Fibroblast of lung (primary cell): ENCODE results near the gene RNASE13.

Source experiments
- EZH2 ChIP-seq: IDR thresholded peaks from 2 replicates; pipeline ENCODE4 v1.5.1; 2012; ENCODE audit warnings: low read length, control low read depth, mild to moderate bottlenecking; ENCODE audit errors: missing control alignments
- TF ChIP-seq, protein P1 (sequence below), 2 donors: IDR thresholded peaks in 1 of 2; conservative IDR thresholded peaks in 1 of 2; 1 replicate in 1 of 2; 2 replicates in 1 of 2; pipeline ENCODE4 v1.5.1; 2011 to 2012; ENCODE audit warnings: low read length in 2 of 2, control low read depth in 1 of 2, inconsistent platforms in 1 of 2, low read depth in 1 of 2, mild to moderate bottlenecking in 1 of 2

DNA sequence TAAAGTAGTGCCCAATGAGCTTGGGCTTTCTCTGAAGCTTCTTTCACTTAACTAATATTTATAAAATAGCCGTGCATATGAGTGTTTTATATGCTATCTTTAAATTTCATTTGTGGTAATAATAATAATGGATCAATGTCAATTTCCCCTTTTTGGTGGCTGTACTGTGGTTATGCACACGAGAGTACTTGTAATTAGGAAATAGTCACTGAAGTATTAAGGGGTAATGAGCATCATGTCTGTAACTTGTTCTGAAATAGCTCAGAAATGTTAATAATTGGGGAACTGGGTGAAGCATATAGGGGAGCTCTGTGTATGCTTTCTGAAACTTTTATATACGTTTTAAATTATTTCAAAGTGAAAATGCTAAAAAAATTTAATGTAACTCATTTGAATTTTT lies 16.0 kb upstream of the RNASE13 start:
- TF ChIP-seq, protein P1, sequence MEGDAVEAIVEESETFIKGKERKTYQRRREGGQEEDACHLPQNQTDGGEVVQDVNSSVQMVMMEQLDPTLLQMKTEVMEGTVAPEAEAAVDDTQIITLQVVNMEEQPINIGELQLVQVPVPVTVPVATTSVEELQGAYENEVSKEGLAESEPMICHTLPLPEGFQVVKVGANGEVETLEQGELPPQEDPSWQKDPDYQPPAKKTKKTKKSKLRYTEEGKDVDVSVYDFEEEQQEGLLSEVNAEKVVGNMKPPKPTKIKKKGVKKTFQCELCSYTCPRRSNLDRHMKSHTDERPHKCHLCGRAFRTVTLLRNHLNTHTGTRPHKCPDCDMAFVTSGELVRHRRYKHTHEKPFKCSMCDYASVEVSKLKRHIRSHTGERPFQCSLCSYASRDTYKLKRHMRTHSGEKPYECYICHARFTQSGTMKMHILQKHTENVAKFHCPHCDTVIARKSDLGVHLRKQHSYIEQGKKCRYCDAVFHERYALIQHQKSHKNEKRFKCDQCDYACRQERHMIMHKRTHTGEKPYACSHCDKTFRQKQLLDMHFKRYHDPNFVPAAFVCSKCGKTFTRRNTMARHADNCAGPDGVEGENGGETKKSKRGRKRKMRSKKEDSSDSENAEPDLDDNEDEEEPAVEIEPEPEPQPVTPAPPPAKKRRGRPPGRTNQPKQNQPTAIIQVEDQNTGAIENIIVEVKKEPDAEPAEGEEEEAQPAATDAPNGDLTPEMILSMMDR (conservative IDR thresholded peaks at IDR 0.05 in 1 of 2, IDR thresholded peaks at IDR 0.05 in 1 of 2; ENCODE audit: low read depth in 1 of 2, low read length in 2 of 2), result no peak
- no peak for TF ChIP-seq EZH2
